Glutamatergic neuron (in vitro differentiated cells): ENCODE measurements around the gene NELL2. TPM values are rescaled to one million over a fixed set of nuclear protein-coding genes. Genes with fewer than 3 reads are reported as not detected.

ENCODE experiments used
- DNase-seq: peaks from one replicate; pipeline ENCODE4 v3.0.0; 2022
- H3K27ac Mint-ChIP-seq: one replicate; pipeline ENCODE4 v1.8.0; 2020; ENCODE audit warnings: mild to moderate bottlenecking, mixed read lengths, inconsistent platforms; ENCODE audit not compliant: unreplicated experiment
- H3K27me3 Mint-ChIP-seq: one replicate; pipeline ENCODE4 v1.8.0; 2020; ENCODE audit warnings: mild to moderate bottlenecking, moderate library complexity, mixed read lengths, inconsistent platforms; ENCODE audit not compliant: unreplicated experiment
- H3K36me3 Mint-ChIP-seq: one replicate; pipeline ENCODE4 v1.8.0; 2020; ENCODE audit warnings: mild to moderate bottlenecking, mixed read lengths, inconsistent platforms; ENCODE audit not compliant: unreplicated experiment
- H3K4me1 Mint-ChIP-seq: one replicate; pipeline ENCODE4 v1.8.0; 2020; ENCODE audit warnings: mild to moderate bottlenecking, low read depth, mixed read lengths, inconsistent platforms; ENCODE audit not compliant: unreplicated experiment
- H3K4me3 Mint-ChIP-seq: one replicate; pipeline ENCODE4 v1.8.0; 2020; ENCODE audit warnings: mild to moderate bottlenecking, mixed read lengths, inconsistent platforms; ENCODE audit not compliant: unreplicated experiment
- H3K9me3 Mint-ChIP-seq: one replicate; pipeline ENCODE4 v1.8.0; 2020; ENCODE audit warnings: mild to moderate bottlenecking, moderate library complexity, mixed read lengths, inconsistent platforms; ENCODE audit not compliant: unreplicated experiment
- total RNA-seq: library from RNA; stranded (reverse); fragmentation: NEBNext Ultra II Directional; extraction: Animal tissue kit (Norgen Biotek cat#: 25700); gene quantifications from one replicate; pipeline ENCODE4 v1.2.1, GENCODE V29; 2021; ENCODE audit not compliant: unreplicated experiment
- TF ChIP-seq, protein P1 (sequence below): fragments of 200-600 bp; sonication (generic); IDR thresholded peaks from one replicate; pipeline ENCODE4 v1.5.0; 2021; ENCODE audit not compliant: partially characterized antibody, unreplicated experiment

NELL2 gene
- total RNA-seq, 1 donor from 2014 or later: 140 TPM

DNA sequence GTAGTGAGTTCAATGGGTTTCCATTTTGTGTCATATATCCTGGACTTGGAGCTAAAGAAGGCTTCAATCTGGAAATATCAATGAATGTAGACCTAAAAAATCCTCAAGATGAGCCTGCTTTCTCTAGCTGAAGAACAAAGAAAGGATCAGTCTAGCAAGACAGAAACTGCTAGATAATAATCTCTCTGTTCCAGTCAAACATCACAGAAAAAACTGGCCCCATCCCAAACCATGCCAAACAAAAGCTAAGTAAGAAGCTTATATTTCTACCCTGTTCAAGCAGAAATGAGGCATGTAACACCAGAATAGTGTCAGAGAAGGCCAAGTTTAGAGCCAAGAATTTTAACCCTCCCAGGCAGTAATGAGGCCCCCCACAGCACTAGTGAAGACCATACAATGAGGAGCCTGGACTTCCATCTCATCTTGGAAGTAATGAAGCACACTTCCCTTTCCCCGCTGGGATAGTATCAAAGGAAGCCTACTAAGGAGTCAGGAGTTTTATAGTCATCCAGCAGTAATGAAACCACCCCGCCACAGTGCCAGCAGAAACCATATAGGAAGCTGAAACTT is 95.8 kb downstream of the NELL2 start:
- DNase-seq: no peak
- no peak overlapping the region for H3K27ac Mint-ChIP-seq
- H3K27me3 Mint-ChIP-seq: no peaks in the 10 kb centered on the region
- TF ChIP-seq, protein P1, sequence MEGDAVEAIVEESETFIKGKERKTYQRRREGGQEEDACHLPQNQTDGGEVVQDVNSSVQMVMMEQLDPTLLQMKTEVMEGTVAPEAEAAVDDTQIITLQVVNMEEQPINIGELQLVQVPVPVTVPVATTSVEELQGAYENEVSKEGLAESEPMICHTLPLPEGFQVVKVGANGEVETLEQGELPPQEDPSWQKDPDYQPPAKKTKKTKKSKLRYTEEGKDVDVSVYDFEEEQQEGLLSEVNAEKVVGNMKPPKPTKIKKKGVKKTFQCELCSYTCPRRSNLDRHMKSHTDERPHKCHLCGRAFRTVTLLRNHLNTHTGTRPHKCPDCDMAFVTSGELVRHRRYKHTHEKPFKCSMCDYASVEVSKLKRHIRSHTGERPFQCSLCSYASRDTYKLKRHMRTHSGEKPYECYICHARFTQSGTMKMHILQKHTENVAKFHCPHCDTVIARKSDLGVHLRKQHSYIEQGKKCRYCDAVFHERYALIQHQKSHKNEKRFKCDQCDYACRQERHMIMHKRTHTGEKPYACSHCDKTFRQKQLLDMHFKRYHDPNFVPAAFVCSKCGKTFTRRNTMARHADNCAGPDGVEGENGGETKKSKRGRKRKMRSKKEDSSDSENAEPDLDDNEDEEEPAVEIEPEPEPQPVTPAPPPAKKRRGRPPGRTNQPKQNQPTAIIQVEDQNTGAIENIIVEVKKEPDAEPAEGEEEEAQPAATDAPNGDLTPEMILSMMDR: no peak
- H3K4me3 Mint-ChIP-seq: no peak overlapping the region
- no peaks in the 10 kb centered on the region for H3K9me3 Mint-ChIP-seq
- H3K4me1 Mint-ChIP-seq: peaks cover 5% of the 10 kb centered on the region
- H3K36me3 Mint-ChIP-seq: no peaks in the 10 kb centered on the region

DNA sequence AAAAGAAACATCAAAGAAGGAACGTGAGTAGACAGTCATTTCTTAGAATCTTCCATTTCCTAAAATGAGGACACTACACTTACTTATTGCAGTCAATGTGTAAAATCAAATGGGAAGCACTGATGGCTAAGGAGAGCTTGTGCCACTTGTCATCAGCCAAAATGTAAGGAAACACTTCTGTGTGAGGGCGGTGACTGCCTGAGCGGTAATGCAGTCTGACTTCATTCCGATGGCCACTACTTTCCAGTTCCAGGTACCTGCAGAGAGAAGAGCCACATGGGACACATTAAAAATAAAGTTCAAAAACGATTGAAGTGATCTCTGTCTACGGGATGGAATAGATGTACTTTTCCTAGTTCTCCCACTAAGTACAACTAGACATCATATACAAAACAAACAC is 96.3 kb downstream of the NELL2 start:
- no peak overlapping the region for H3K4me3 Mint-ChIP-seq
- DNase-seq: no peak
- H3K27ac Mint-ChIP-seq: no peak overlapping the region
- no peaks in the 10 kb centered on the region for H3K27me3 Mint-ChIP-seq
- TF ChIP-seq, protein P1: no peak
- no peaks in the 10 kb centered on the region for H3K36me3 Mint-ChIP-seq
- no peaks in the 10 kb centered on the region for H3K9me3 Mint-ChIP-seq
- H3K4me1 Mint-ChIP-seq: peaks cover 5% of the 10 kb centered on the region

DNA sequence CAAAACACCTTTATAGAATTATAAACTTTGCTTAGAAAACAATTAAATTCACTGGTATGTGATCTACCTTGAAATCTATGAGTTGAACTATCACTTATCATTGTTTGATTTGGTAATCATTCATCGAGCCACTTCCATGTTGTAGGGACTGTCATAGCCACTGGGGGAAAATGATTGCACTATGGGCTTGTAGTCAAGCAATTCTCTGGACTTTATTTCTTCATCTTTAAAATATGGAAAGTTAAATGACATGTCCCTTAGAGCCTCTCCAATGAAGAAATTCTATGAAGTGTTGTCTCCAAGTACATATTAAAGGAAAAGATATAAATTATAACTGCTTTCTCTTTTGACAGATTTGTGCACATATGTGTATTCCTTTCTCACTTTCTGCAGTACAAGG is 97.3 kb downstream of the NELL2 start:
- Mint-ChIP-seq H3K4me3 (no peak overlapping the region), H3K36me3 (no peaks in the 10 kb centered on the region), H3K4me1 (peaks cover 5% of the 10 kb centered on the region), H3K27ac (no peak overlapping the region), H3K27me3 (no peaks in the 10 kb centered on the region), H3K9me3 (no peaks in the 10 kb centered on the region)
- no peak for DNase-seq
- TF ChIP-seq, protein P1: no peak

DNA sequence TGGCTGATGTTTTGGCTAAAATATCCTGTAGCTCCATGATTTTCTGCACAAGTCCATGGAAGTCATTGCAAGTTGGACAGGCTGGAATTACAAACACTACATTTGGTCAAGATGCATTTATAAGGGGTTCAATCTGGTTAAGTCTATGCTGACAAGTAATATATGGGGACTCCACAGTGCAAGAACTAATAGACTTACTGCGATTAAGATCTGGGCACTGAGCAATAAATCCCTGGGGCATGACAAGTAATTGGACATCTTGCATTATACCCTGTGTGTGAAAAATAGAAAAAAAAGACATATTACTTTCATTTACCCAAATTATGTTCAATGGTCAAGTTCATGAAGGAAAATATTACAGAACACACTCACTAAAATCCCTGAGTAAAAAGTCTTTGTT is 99.1 kb downstream of the NELL2 start:
- Mint-ChIP-seq H3K27ac (no peak overlapping the region), H3K4me1 (no peaks in the 10 kb centered on the region)
- TF ChIP-seq, protein P1: no peak

DNA sequence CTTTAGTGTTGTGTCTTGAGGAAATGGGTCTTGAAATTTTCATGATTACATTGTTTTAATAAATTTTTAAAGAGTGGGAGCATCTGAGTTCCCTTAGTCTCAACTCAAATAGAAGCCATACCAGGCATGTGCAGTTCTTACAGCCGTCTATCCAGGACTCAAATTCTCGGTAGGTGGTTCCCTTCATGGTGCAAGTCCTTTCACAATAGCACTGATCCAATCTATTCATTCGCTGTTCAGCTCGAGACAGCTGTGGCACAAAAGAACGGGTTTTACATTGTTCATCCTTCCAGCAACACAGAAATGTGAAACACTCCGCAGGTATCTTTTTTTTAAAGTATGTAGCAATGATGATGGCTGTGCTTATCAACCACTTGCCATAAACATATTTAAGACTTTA is 100.2 kb downstream of the NELL2 start:
- Mint-ChIP-seq H3K36me3 (no peaks in the 10 kb centered on the region), H3K4me1 (no peaks in the 10 kb centered on the region), H3K9me3 (no peaks in the 10 kb centered on the region), H3K27ac (no peak overlapping the region), H3K4me3 (no peak overlapping the region), H3K27me3 (peaks cover 2% of the 10 kb centered on the region)
- no peak for DNase-seq
- TF ChIP-seq, protein P1: no peak

More for the DNA sequence above, 99.1 kb downstream of the NELL2 start:
- Mint-ChIP-seq H3K4me3 (no peak overlapping the region), H3K27me3 (peaks cover 2% of the 10 kb centered on the region), H3K36me3 (no peaks in the 10 kb centered on the region), H3K9me3 (no peaks in the 10 kb centered on the region)
- DNase-seq: no peak
